GM19438 (cell line): Measurements from ENCODE around the gene DCLK3.

ENCODE experiments used
- ATAC-seq: cut with Tn5 transposase; IDR thresholded peaks from one replicate; pipeline ENCODE4 v1.9.1; 2021; ENCODE audit warnings: low read depth; ENCODE audit not compliant: unreplicated experiment

DCLK3 gene

DNA sequence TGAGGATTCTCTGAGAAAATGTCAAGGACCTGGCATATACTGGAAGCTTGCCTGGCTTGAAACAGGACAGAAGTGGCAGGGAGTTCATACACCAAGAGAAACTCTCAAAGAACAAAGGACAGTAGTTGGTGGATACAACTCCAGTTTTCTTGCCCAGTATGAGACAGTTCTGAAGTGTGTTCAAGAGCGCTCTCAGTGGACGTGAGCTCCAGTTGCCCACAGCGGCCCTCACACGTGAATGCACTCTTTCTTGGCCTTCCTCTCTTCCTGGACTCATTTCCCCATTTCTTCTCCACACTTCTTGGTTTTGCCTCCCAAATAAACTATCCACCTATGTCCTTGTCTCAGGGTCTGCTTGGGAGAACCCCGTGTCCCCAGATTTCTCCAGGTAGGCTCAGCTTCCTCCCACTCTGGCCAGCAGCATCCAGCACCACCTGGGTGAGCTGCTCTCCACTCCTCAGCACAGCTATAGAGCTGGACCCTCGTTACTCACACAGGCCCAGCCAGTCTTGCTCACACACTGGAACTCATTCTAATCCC is 54.5 kb downstream of the DCLK3 start:
- ATAC-seq = no peak

- ATAC-seq = no peak
These were observed 55.1 kb downstream of the DCLK3 start for GRCh38 chr3:36709281-36709680.

DNA sequence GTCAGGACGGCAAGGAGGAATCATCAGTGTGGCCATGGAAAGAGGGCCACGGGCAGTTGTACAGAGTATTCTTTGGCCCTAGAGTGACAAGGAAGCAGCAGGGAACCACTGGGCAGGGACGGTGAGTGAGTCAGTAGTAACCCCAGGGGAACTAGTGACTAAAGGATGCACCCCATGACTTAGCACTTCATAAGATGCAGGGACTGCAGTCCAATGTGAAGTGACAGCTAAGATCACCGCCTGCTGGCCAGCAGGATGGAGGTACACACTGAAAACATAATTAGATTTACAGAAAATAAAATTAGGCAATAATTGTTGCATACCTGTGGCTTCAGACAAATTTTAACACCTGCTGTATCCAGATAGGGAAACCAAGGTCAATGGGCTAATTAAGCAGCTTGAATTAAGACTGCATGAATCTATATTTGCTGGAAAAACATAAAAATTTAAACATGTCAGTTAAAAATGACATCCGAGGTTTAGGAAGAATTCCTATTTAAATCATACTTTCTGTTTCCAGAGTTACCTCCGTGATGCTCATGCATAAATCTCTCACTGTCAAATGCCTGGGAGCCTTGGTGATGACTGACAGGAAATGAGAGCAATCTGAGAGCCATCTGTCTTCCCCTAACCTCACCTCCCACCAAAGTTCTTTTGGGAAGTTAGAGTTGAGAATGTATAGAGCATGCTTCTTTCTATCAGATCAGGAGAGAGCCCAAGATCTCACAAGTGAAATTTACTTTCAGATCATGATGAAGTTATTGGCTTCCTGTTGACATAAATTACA is 56.5 kb downstream of the DCLK3 start:
- ATAC-seq = no peak

GRCh38 chr3:36705015-36705414 is 59.3 kb downstream of the DCLK3 start:
- no peak for ATAC-seq

GRCh38 chr3:36704280-36704679 is 60.1 kb downstream of the DCLK3 start:
- no peak for ATAC-seq

DNA sequence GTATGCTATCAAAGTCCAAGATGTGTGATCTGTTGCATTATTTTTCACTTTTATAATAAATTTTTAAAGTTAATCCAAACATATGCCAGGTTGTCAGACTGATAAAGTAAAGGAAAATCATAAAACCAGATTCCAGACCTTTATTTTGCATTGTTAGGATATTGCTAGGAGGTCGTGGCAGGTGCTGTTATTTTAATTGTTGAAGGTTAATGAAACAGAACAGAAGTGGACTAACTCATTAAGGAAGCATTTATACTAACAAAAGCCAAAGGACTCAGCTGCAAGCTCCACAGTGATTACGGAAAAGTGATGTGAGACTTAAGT is 63.1 kb downstream of the DCLK3 start:
- no peak for ATAC-seq

GRCh38 chr3:36700537-36701248 is 63.7 kb downstream of the DCLK3 start:
- ATAC-seq = peak; percentile 88

- no peak for ATAC-seq
These were observed 66.0 kb downstream of the DCLK3 start for GRCh38 chr3:36698314-36698713.

- no peak for ATAC-seq
These were observed 66.9 kb downstream of the DCLK3 start for GRCh38 chr3:36697229-36698001.

- ATAC-seq = no peak
These were observed 67.6 kb downstream of the DCLK3 start for GRCh38 chr3:36696799-36697198.

- ATAC-seq = no peak
These were observed 68.6 kb downstream of the DCLK3 start for GRCh38 chr3:36695769-36696137.

DNA sequence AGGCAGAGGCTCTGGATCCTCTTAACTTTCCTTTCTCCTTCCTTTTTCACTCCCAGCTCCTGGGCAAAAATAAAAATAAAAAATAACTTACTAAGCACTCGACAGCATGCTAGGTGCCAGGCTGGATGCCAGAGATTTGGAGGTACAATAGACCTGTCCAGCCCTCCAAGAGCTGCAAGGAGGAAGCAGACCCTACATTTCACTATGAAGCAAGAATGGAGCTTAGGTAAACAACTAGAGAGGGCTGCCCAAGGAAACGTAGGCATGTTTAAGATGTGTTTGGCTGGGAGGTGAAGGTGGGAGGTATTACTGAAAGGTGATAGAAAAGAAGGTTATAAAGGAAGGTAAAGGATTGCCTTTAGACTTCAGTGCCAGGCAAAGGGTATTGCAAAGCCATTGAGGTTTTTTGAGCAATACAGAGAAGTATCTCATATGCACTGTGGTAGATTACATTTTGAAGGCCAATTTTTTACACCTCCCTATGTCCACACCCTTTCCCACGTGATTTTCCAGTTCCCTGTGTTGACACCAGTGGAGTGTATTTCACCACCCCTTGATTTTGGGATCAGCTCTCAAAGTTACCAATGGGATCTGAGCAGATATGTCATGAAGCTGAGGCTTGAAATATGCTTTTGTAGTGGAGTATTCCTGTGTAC is 69.1 kb downstream of the DCLK3 start:
- ATAC-seq = no peak

- no peak for ATAC-seq
These were observed 70.7 kb downstream of the DCLK3 start for GRCh38 chr3:36693670-36694069.

DNA sequence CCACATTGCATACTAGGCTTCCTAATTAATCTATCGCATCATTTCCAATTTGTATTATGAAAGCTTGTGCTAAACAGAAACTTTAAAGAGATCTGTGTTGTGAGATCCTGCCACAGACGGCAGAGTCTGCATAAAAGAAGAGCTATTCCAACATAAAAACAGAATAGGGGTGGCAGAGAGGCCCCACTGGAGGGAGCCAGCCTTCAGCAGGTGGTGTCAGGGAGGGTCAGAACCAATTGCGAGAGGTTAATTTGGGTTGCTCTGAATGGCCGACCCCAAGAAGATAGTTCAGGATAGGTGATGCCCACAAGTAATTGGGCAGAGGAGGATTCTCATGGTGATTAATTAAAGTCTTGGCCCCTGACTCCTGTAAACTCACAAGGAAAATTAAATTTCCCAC is 74.8 kb downstream of the DCLK3 start:
- ATAC-seq = no peak

DNA sequence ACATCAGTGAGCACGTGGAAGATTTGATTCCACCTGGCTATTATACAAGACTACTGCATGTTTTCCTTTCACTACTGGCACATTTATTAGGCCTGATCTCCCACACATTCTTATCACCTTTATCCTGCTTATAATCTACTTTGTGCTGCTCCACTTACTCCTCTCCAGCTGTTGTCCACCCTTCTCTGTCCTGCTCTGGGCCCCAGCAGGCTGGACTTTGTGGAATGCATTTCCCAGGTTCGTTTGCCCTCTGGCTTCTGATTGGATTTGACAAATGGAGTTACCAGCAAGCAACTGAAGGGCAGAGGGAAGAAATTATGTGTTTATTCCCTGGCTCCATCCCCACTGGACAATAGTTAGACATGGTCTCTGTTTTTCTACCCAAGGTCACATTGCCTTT is 75.5 kb downstream of the DCLK3 start:
- ATAC-seq = no peak

- ATAC-seq = no peak
These were observed 77.8 kb downstream of the DCLK3 start for GRCh38 chr3:36686516-36686915.

DNA sequence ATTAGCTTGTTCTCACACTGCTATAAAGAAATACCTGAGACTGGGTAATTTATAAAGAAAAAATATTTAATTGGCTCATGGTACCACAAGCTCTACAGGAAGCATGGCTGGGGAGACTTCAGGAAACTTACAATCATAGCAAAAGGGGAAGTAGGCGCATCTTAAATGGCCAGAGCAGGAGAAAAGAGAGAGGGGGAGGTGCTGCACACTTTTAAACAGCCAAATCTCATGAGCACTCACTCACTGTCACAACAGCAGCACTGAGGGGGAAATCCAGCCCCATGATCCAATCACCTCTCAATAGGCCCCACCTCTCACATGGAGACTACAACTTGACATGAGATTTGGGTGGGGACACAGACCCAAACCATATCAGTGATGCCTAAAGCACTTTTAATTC is 82.5 kb downstream of the DCLK3 start:
- ATAC-seq = no peak

GRCh38 chr3:36680952-36681351 is 83.4 kb downstream of the DCLK3 start:
- no peak for ATAC-seq

GRCh38 chr3:36679384-36680200 is 84.8 kb downstream of the DCLK3 start:
- no peak for ATAC-seq
